GM19452 (cell line): ENCODE data around the gene CPNE4.
"Not testable (repeated sequence)": the region's sequence is repeated elsewhere in the genome, so short reads cannot be mapped to it uniquely, and the experiment has no call there.

Experiments
- ATAC-seq: cut with Tn5 transposase; IDR thresholded peaks from one replicate; pipeline ENCODE4 v1.9.1; 2021; ENCODE audit not compliant: unreplicated experiment

Gene CPNE4

DNA sequence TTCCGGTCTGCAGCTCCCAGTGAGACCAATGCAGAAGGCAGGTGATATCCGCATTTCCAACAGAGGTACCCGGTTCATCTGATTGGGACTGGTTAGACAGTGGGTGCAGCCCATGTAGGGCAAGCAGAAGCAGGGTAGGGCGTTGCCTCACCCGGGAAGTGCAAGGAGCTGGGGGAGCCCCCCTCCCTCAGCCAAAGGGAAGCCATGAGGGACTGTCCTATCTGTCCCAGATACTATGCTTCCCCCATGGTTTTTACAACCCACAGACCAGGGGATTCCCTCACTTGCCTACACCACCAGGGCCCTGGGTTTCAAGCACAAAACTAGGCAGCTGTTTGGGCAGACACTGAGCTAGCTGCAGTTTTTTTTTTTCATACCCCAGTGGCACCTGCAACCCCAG, 71.8 kb downstream of the CPNE4 start:
- no peak for ATAC-seq

GRCh38 chr3:131960324-131960723, 74.5 kb downstream of the CPNE4 start:
- no peak for ATAC-seq

- ATAC-seq = no peak
Measured at GRCh38 chr3:131957980-131958379, 76.8 kb downstream of the CPNE4 start.

GRCh38 chr3:131957511-131957910, 77.3 kb downstream of the CPNE4 start:
- ATAC-seq = no peak

DNA sequence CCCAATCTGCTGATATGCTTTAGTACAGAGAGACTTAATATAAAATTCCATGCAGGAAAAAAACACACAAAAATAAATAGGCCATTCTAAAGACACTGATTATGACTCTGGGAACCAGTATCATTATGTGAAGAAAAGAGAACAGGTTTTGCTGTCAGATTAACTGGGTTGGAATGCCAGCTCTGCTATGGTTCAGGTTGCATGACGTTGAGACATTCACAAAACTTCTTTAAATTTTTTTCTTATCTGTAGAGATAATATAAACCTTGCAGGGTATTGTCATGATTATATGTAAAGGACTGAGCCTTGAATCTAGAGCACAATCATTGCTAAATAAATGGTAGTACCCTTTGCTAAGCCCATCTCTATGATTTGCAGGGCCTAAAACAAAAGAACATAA, 86.0 kb downstream of the CPNE4 start:
- ATAC-seq = no peak

- no peak for ATAC-seq
Measured at GRCh38 chr3:131944676-131945075, 90.1 kb downstream of the CPNE4 start.

- ATAC-seq = no peak
Measured at GRCh38 chr3:131933665-131934064, 101.1 kb downstream of the CPNE4 start.

- ATAC-seq = no peak
Measured at GRCh38 chr3:131928593-131928992, 106.2 kb downstream of the CPNE4 start.

- ATAC-seq = no peak
Measured at GRCh38 chr3:131925571-131925970, 109.2 kb downstream of the CPNE4 start.

DNA sequence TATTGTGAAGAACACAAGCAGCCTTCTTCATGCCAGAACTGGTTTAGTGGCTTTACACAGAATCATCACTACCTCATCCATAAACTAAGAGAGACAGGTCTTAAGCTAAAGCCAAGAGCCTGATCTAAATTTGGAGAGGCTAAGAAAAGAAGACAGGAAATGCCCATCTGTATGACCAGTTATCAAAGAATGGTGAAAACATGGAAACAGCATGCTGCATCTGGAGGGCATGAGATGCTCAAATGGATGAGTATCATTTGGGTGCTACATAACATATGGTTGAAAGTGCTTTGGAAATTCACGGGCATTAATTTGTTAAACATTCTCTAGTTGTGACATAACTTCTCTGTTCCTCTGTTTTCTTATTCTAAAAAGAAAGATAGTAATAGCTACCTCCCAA, 112.5 kb downstream of the CPNE4 start:
- no peak for ATAC-seq

DNA sequence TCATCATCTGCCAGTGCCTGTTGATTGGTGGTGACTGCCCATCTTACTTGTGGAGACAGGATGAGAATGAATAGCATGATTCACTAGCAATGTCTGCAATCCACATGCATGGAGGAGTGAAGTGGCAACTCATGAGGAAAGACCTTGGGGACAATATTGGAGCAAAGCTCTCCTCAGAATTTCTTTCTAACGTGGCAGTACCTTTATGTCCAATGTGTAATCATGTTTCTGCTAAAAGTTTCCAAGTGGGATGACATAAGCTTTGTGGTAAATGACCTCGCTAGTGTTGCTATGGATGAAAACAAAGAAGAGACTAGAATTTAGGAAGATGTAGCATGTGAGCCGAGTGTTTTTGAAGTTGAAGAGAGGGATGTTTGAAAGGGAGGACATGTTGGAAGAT, 117.8 kb downstream of the CPNE4 start:
- ATAC-seq = no peak

DNA sequence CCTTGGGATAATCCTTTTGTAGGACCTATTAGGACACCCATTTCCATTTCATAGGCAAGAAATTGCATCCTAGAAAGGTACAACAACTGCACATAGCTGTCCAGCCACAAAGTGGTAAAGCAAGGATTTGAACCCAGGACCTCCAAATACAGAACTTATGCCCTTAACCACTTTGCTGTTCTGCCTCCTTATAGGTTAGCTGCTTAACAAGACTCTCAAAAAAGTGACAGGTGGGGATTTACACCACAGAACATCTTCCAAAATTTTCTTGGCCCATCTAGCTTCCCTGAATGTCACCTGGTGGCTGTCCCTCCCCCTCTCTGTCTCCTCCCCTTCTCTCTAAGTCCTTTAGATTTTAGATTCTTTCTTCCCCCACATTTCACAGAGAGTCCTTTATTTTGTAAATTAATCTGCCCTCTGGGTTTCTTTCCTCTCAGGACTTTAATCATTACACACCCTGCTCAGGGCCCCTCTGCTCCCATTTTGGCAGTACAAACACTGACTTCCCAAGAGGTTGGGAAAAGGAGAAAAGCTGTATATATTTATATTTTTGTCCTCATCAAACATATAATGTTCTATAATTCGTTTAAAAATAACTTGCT, 120.6 kb downstream of the CPNE4 start:
- no peak for ATAC-seq

- no peak for ATAC-seq
Measured at GRCh38 chr3:131912255-131912654, 122.6 kb downstream of the CPNE4 start.

DNA sequence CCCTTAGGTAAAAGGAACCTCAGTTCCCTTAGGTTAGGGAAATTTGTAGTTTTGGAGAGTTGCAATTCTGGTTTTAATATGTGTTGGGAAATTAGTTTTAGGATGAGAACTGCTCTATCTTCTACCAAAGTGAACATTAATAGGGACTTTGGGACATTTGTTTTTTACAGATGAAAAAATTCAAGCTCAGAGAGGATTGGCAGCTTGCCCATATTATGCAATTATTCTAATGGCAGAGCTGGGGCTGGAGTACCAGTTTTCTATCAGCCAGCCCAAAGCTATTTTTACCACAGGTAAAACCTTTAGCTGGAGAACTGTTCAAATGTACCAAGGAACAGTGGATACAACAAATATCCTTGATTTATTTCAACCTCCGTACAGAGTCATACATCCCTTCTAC, 127.0 kb downstream of the CPNE4 start:
- ATAC-seq = no peak

DNA sequence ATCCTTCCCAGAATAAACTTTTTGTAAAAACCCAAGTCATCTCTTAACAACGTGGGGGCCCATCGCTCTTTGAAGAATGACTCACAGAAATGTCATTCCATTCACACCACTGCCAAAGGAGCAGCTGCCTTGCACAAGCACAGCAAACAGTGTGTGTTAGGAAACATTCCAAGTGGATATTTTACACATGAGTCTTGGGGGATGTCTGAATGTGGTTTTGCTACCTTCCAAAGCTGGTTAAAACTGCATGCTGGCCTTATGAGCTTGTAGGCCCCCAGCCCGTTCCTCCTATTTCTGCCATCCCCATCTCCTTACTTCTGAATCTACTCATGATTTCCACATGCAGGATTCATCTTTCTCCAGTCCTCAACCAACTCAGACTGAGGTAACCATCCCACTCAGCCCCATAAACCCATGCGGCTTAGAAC, 130.8 kb downstream of the CPNE4 start:
- ATAC-seq = no peak

DNA sequence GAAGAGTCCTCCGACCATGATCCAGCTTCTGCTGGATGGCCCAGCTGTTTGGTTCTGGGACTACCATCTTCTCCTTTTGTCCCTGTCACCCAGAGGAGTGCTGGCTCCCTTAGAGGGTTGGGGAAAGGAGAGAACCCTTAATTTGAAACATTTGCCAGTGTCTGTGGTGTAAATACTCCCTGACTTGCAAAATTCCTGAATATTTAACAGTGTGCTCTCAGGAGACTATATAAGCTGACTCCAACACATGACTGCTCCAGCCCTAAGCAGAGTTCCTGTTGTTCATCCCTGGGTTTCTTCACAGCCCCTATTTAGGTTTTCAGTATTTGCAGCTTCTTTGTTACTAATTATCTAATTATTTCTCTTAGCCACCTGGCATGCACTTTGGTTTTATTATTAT, 133.1 kb downstream of the CPNE4 start:
- no peak for ATAC-seq

DNA sequence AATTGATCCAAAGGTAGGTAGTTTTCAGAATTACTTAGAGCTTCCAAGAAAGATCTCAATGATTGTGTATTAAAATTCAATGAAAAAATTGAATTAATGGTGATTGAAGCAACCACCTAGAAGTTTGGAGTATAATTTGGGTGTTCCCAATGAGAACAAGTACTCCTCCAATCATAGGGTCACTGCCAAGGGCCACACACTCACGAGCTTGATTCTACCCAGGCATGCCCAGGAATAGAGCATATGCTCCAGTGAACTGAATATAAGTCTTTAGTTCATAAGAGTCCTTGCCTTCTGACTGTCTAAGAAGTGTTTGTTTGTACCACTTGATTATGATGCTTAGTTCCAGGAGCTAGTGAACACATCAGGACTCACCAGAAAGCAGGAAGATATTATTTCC, 133.9 kb downstream of the CPNE4 start:
- ATAC-seq = no peak

- ATAC-seq = no peak
Measured at GRCh38 chr3:131899021-131899420, 135.8 kb downstream of the CPNE4 start.

DNA sequence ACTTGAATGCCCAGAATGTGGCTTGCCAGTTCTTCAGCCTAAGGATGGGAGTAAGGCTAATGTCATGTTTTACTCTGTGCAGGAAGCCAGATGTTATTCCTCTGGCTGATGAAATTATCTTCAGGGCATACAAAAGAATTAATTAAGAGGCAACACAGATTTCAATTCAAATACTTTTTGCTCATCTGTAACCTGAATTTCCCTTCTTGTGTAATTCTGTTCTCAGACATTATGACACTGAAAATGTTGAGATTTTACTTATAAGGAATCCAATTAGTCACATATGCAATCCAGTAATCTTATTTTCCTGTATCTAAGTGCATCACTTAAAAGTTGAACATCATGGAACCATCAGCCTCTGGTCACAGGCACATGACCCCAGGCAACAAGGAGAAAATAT, 136.5 kb downstream of the CPNE4 start:
- no peak for ATAC-seq

GRCh38 chr3:131896285-131896684, 138.5 kb downstream of the CPNE4 start:
- no peak for ATAC-seq

- ATAC-seq = no peak
Measured at GRCh38 chr3:131895766-131896165, 139.0 kb downstream of the CPNE4 start.

- ATAC-seq = no peak
Measured at GRCh38 chr3:131892331-131892730, 142.5 kb downstream of the CPNE4 start.

DNA sequence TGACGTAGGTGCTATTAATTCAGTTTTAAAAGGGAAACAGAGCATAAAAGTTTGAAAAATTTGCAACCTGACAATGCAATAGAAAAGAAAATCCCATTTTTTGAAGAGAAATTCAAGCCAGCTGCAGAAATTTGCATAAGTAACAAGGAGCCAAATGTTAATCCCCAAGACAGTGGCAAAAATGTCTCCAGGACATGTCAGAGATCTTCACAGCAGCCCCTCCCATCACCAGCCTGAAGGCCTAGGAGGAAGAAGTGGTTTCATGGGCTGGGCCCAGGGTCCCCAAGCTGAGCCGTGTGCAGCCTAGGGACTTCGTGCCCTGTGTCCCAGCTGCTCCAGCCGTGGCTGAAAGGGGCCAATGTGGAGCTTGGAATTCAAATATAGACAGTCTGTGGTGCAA, 148.9 kb downstream of the CPNE4 start:
- not testable (repeated sequence) for ATAC-seq
